Suppressor macrophage treated with lipopolysaccharide for 1 hour (primary cell): ENCODE results near the gene ZNF581.
A peak's percentile ranks its signal among the peaks of the same experiment; 100 is the strongest.

ENCODE experiments used
- DNase-seq, 3 donors: peaks; one replicate each; pipeline ENCODE4 v3.0.0-alpha.2; 2020 to 2022

Gene ZNF581

GRCh38 chr19:55650126-55650557 lies 6.7 kb downstream of the ZNF581 start:
- DNase-seq = peak in 1 of 3 donors; percentile 24

- no peak for DNase-seq
Observed at GRCh38 chr19:55650602-55651230, 7.3 kb downstream of the ZNF581 start.

- DNase-seq = no peak
Observed at GRCh38 chr19:55651236-55651635, 7.8 kb downstream of the ZNF581 start.

GRCh38 chr19:55652311-55653128 lies 9.1 kb downstream of the ZNF581 start:
- peak in 1 of 3 donors; percentile 12 for DNase-seq

- peak; percentile 99 for DNase-seq
Observed at GRCh38 chr19:55653651-55654322, 10.3 kb downstream of the ZNF581 start.

GRCh38 chr19:55654323-55654867 lies 10.9 kb downstream of the ZNF581 start:
- peak; percentile 99 to 100 (median 100) for DNase-seq

GRCh38 chr19:55654868-55655647 lies 11.6 kb downstream of the ZNF581 start, which contains the start of gene U2AF2:
TSS of gene U2AF2 (plus strand) at chr19:55655035. CDS start at chr19:55655105, 70 bp downstream.
- DNase-seq = peak; percentile 94 to 98 (median 98)

GRCh38 chr19:55655648-55656040 lies 12.2 kb downstream of the ZNF581 start:
- no peak for DNase-seq

- no peak for DNase-seq
Observed at GRCh38 chr19:55656552-55656951, 13.1 kb downstream of the ZNF581 start.

- no peak for DNase-seq
Observed at GRCh38 chr19:55656988-55657747, 13.7 kb downstream of the ZNF581 start.

GRCh38 chr19:55658846-55659459 lies 15.5 kb downstream of the ZNF581 start:
- no peak for DNase-seq

GRCh38 chr19:55659822-55660221 lies 16.4 kb downstream of the ZNF581 start:
- DNase-seq = no peak

- DNase-seq = no peak
Observed at GRCh38 chr19:55660404-55660803, 17.0 kb downstream of the ZNF581 start.

- no peak for DNase-seq
Observed at GRCh38 chr19:55660991-55661390, 17.5 kb downstream of the ZNF581 start.

GRCh38 chr19:55661826-55662225 lies 18.4 kb downstream of the ZNF581 start:
- no peak for DNase-seq

GRCh38 chr19:55663846-55664536 lies 20.5 kb downstream of the ZNF581 start:
- no peak for DNase-seq

- no peak for DNase-seq
Observed at GRCh38 chr19:55666343-55667005, 23.0 kb downstream of the ZNF581 start.

- no peak for DNase-seq
Observed at GRCh38 chr19:55667006-55667381, 23.5 kb downstream of the ZNF581 start.

GRCh38 chr19:55667511-55667910 lies 24.1 kb downstream of the ZNF581 start:
- DNase-seq = no peak

GRCh38 chr19:55667958-55668357 lies 24.5 kb downstream of the ZNF581 start:
- no peak for DNase-seq
